Osteocyte (in vitro differentiated cells): Measurements from ENCODE around the gene SLC4A5. TPM values are rescaled to one million over a fixed set of nuclear protein-coding genes. Genes with fewer than 3 reads are reported as not detected.
"Not testable (repeated sequence)": the region's sequence is repeated elsewhere in the genome, so short reads cannot be mapped to it uniquely, and the experiment has no call there.

Source experiments
- DNase-seq: peaks from one replicate; pipeline ENCODE4 v3.0.0; 2021; ENCODE audit warnings: mixed read lengths; ENCODE audit not compliant: unreplicated experiment; ENCODE audit errors: extremely low spot score
- H3K27ac Mint-ChIP-seq: one replicate; pipeline ENCODE4 v1.8.0; 2021; ENCODE audit warnings: mild to moderate bottlenecking, mixed read lengths; ENCODE audit not compliant: unreplicated experiment
- H3K27me3 Mint-ChIP-seq: one replicate; pipeline ENCODE4 v1.8.0; 2021; ENCODE audit warnings: mixed read lengths; ENCODE audit not compliant: unreplicated experiment
- H3K36me3 Mint-ChIP-seq: one replicate; pipeline ENCODE4 v1.8.0; 2021; ENCODE audit warnings: mixed read lengths; ENCODE audit not compliant: unreplicated experiment
- H3K4me1 Mint-ChIP-seq: one replicate; pipeline ENCODE4 v1.8.0; 2021; ENCODE audit warnings: mixed read lengths; ENCODE audit not compliant: unreplicated experiment
- H3K4me3 Mint-ChIP-seq: one replicate; pipeline ENCODE4 v1.8.0; 2021; ENCODE audit warnings: mild to moderate bottlenecking, moderate library complexity, mixed read lengths; ENCODE audit not compliant: unreplicated experiment
- H3K9me3 Mint-ChIP-seq: one replicate; pipeline ENCODE4 v1.8.0; 2021; ENCODE audit warnings: mixed read lengths; ENCODE audit not compliant: unreplicated experiment
- CTCF ChIP-seq: fragments of 200-600 bp; sonication (generic); IDR thresholded peaks from 2 replicates; pipeline ENCODE4 v1.5.0; 2021; ENCODE audit warnings: antibody characterized with exemption, mild to moderate bottlenecking, moderate library complexity
- total RNA-seq: library from RNA; stranded (reverse); gene quantifications from 2 replicates; pipeline ENCODE4 v1.2.1, GENCODE V29; 2021

Gene SLC4A5
- total RNA-seq, 1 donor from 2014 or later = 1.6 TPM

DNA sequence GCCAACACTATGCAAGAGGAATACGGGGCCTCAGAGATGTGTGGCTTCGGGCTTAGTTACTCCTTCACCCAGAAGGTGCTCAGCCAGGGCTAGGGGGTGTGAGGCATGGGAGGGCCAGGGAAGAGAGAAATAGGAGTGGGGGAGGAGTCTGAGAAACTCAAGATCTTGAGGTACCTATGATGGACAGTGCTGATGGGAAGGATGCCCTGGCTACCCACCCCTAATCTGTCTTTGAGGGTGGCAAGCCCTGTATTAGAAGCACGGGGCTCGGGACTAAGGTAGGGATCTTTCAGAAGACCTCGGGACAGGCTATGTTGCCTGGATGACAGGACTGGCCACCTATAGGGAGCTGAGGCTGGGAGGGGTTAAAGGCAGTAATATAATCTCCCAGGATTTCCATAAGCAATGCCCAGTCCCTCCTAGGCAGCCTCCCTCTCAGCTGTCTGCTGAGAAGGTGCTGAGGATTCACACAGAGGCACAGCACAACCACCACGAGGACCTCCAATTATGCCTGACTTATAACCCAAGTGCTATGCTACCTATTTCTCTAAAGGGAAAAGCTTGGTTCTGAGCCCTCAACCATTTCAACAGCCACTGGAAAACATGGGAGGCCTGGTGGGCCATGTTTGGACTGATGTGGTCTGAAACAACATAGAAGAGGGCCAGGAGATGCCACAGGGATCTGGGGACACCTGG lies 121.5 kb downstream of the SLC4A5 start:
- Mint-ChIP-seq H3K4me1 (peaks cover 7% of the 10 kb centered on the region), H3K9me3 (no peaks in the 10 kb centered on the region), H3K4me3 (no peak overlapping the region), H3K27ac (no peak overlapping the region), H3K36me3 (peaks cover 28% of the 10 kb centered on the region), H3K27me3 (no peaks in the 10 kb centered on the region)
- no peak for TF ChIP-seq CTCF
- peak; percentile 53 for DNase-seq

GRCh38 chr2:74221091-74221490 lies 122.1 kb downstream of the SLC4A5 start:
- Mint-ChIP-seq H3K27ac (no peak overlapping the region), H3K36me3 (peaks cover 32% of the 10 kb centered on the region)

GRCh38 chr2:74219846-74220486 lies 123.2 kb downstream of the SLC4A5 start:
- TF ChIP-seq CTCF = no peak
- peak; percentile 54 for DNase-seq
- no peak overlapping the region for H3K27ac Mint-ChIP-seq
- no peaks in the 10 kb centered on the region for H3K9me3 Mint-ChIP-seq
- H3K4me3 Mint-ChIP-seq = no peak overlapping the region
- H3K4me1 Mint-ChIP-seq = no peaks in the 10 kb centered on the region
- no peaks in the 10 kb centered on the region for H3K27me3 Mint-ChIP-seq
- H3K36me3 Mint-ChIP-seq = peaks cover 40% of the 10 kb centered on the region

More at GRCh38 chr2:74221091-74221490, 122.1 kb downstream of the SLC4A5 start:
- no peaks in the 10 kb centered on the region for H3K27me3 Mint-ChIP-seq
- peaks cover 2% of the 10 kb centered on the region for H3K4me1 Mint-ChIP-seq
- no peak for TF ChIP-seq CTCF
- DNase-seq = no peak
- no peak overlapping the region for H3K4me3 Mint-ChIP-seq
- no peaks in the 10 kb centered on the region for H3K9me3 Mint-ChIP-seq

GRCh38 chr2:74216642-74217041 lies 126.6 kb downstream of the SLC4A5 start:
- TF ChIP-seq CTCF = no peak
- Mint-ChIP-seq H3K4me1 (no peaks in the 10 kb centered on the region), H3K4me3 (no peak overlapping the region), H3K27ac (no peak overlapping the region), H3K9me3 (no peaks in the 10 kb centered on the region), H3K27me3 (no peaks in the 10 kb centered on the region), H3K36me3 (peaks cover 58% of the 10 kb centered on the region)
- peak; percentile 15 for DNase-seq

DNA sequence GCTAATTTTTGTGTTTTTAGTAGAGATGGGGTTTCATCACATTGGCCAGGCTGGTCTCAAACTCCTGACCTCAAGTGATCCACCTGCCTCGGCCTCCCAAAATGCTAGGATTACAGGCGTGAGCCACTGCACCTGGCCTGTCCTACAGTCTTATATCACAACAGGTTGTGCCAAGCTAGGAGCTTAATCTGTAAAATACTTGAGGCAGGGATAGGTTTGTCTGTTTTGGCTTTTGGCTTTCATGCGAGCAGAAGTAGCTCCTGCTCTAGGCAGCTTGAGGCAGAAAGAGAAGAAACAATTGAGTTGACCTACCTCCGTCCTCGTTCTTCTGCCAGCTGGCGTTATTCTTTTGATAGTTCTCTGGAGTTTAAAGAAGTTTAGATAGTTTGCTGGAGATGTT lies 127.4 kb downstream of the SLC4A5 start:
- peaks cover 57% of the 10 kb centered on the region for H3K36me3 Mint-ChIP-seq
- not testable (repeated sequence) for H3K4me1 Mint-ChIP-seq, H3K9me3 Mint-ChIP-seq, H3K27ac Mint-ChIP-seq, H3K27me3 Mint-ChIP-seq, H3K4me3 Mint-ChIP-seq
- DNase-seq = peak; percentile 38
